HCT116 (cell line): ENCODE measurements around the gene IFRD1. TPM values are rescaled to one million over a fixed set of nuclear protein-coding genes. Genes with fewer than 3 reads are reported as not detected.

ENCODE experiments used
- ATAC-seq: fragments of 200-7000 bp; cut with Tn5 transposase; 2 replicates; pipeline ENCODE4 v1.9.1; 2020; ENCODE audit warnings: mild to moderate bottlenecking, moderate library complexity
- BruUV-seq: library from RNA; stranded (reverse); fragments of 400-500 nt; replicated peaks from 2 replicates; lab custom pipeline; 2021; lab: Mats Ljungman, UMichigan
- CTCF ChIA-PET: fragments of 300-600 bp; sonication (Branson Sonifier 250); formaldehyde crosslinking; loops from one replicate; lab custom pipeline; 2021; ENCODE audit warnings: antibody characterized with exemption; lab: Charles Lee
- POLR2A ChIA-PET: fragments of 300-600, 350-600 bp; sonication (Branson Sonifier 250); formaldehyde crosslinking; loops from one replicate; lab custom pipeline; 2021; ENCODE audit warnings: antibody characterized with exemption; lab: Charles Lee
- RAD21 ChIA-PET, 2 experiments: fragments of 300-600 bp; sonication (Branson Sonifier 250); formaldehyde crosslinking; loops; one replicate each; lab custom pipeline; 2023; ENCODE audit warnings: low total read pairs in 2 of 2; ENCODE audit not compliant: uncharacterized antibody in 2 of 2, unreplicated experiment in 2 of 2, low non-redundant PET in 1 of 2; lab: Charles Lee
- DNase-seq: peaks from one replicate; pipeline ENCODE4 v3.0.0-alpha.2; 2010; ENCODE audit warnings: low read depth, low spot score
- H2AFZ ChIP-seq: fragments of 200-600 bp; shearing (Covaris generic), sonication (generic); 2 replicates; pipeline ENCODE4 v1.6.1; 2017; ENCODE audit warnings: low read depth, mixed run types, mixed read lengths, antibody characterized with exemption, low read length; ENCODE audit not compliant: poor library complexity, severe bottlenecking
- H3K27ac ChIP-seq: 2 replicates; pipeline ENCODE4 v1.5.1; 2012; ENCODE audit warnings: low read depth, low read length
- H3K27me3 ChIP-seq: fragments of 200-600 bp; sonication (generic); 2 replicates; pipeline ENCODE4 v1.6.1; 2016; ENCODE audit warnings: mixed run types, low read length, mixed read lengths; ENCODE audit not compliant: insufficient read depth
- H3K36me3 ChIP-seq, 2 experiments: fragments of 200-500 bp in 1 of 2; fragments of 200-600 bp in 1 of 2; sonication (Bioruptor generic) in 1 of 2; sonication (generic) in 1 of 2; 2 replicates each; pipeline versions ENCODE4 v1.5.1 to v1.6.1; 2014 to 2016; ENCODE audit warnings: low read length in 2 of 2, inconsistent platforms in 1 of 2, mixed read lengths in 1 of 2, mixed run types in 1 of 2; ENCODE audit not compliant: insufficient read depth in 2 of 2, control insufficient read depth in 1 of 2
- H3K4me1 ChIP-seq, 2 experiments: fragments of 200-600 bp in 1 of 2; sonication (generic) in 1 of 2; 2 replicates each; pipeline versions ENCODE4 v1.5.1 to v1.6.1; 2012 to 2017; ENCODE audit warnings: low read length in 2 of 2, inconsistent platforms in 1 of 2, mild to moderate bottlenecking in 1 of 2, mixed read lengths in 1 of 2, mixed run types in 1 of 2, moderate library complexity in 1 of 2; ENCODE audit not compliant: insufficient read depth in 2 of 2, control insufficient read depth in 1 of 2
- H3K4me2 ChIP-seq: fragments of 200-600 bp; sonication (generic); 2 replicates; pipeline ENCODE4 v1.6.1; 2017; ENCODE audit warnings: mixed run types, low read length, mixed read lengths
- H3K4me3 ChIP-seq, 2 experiments: fragments of 200-600 bp in 1 of 2; sonication (generic) in 1 of 2; replicated peaks in 1 of 2; 2 replicates each; pipeline ENCODE4 v1.5.1; 2011 to 2016; ENCODE audit warnings: low read length in 2 of 2, control low read depth in 1 of 2, low read depth in 1 of 2, mild to moderate bottlenecking in 1 of 2, mixed read lengths in 1 of 2, mixed run types in 1 of 2
- H3K79me2 ChIP-seq: fragments of 200-600 bp; sonication (generic); 2 replicates; pipeline ENCODE4 v1.6.1; 2017; ENCODE audit warnings: mild to moderate bottlenecking, mixed run types, low read length, moderate library complexity, mixed read lengths; ENCODE audit not compliant: insufficient read depth
- H3K9ac ChIP-seq: fragments of 200-600 bp; sonication (generic); 2 replicates; pipeline ENCODE4 v1.6.1; 2016; ENCODE audit warnings: low read length, mixed read lengths
- H3K9me2 ChIP-seq: fragments of 200-600 bp; sonication (generic), shearing (Covaris generic); 2 replicates; pipeline ENCODE4 v1.6.1; 2017; ENCODE audit warnings: mixed run types, mild to moderate bottlenecking, moderate library complexity; ENCODE audit not compliant: insufficient read depth
- H3K9me3 ChIP-seq, 2 experiments: fragments of 200-500 bp in 1 of 2; fragments of 200-600 bp in 1 of 2; sonication (Bioruptor generic) in 1 of 2; sonication (generic) in 1 of 2; 2 replicates each; pipeline ENCODE4 v1.6.1; 2014 to 2017; ENCODE audit warnings: low read length in 2 of 2, mixed read lengths in 2 of 2, inconsistent platforms in 1 of 2, low read depth in 1 of 2, mild to moderate bottlenecking in 1 of 2, mixed run types in 1 of 2, moderate library complexity in 1 of 2; ENCODE audit not compliant: control insufficient read depth in 1 of 2, insufficient read depth in 1 of 2
- H4K20me1 ChIP-seq: fragments of 200-600 bp; sonication (generic), shearing (Covaris generic); 2 replicates; pipeline ENCODE4 v1.6.1; 2017; ENCODE audit warnings: mixed run types, mild to moderate bottlenecking, moderate library complexity; ENCODE audit not compliant: insufficient read depth
- ATF3 ChIP-seq: IDR thresholded peaks from 2 replicates; pipeline ENCODE4 v1.6.1; 2012
- CEBPB ChIP-seq: IDR thresholded peaks from 2 replicates; pipeline ENCODE4 v1.6.1; 2012; ENCODE audit warnings: low read depth
- CTCF ChIP-seq, 3 experiments: fragments of 200-600 bp in 1 of 3; sonication (generic) in 1 of 3; IDR thresholded peaks in 2 of 3; conservative IDR thresholded peaks in 1 of 3; 2 replicates each; pipeline ENCODE4 v1.5.1; 2012 to 2017; ENCODE audit warnings: low read depth in 2 of 3, low read length in 2 of 3, antibody characterized with exemption in 1 of 3, borderline replicate concordance in 1 of 3, control low read depth in 1 of 3, mild to moderate bottlenecking in 1 of 3, mixed read lengths in 1 of 3, mixed run types in 1 of 3, moderate library complexity in 1 of 3; ENCODE audit not compliant: insufficient read depth in 1 of 3
- EGR1 ChIP-seq: IDR thresholded peaks from 2 replicates; pipeline ENCODE4 v1.6.1; 2012; ENCODE audit warnings: low read depth
- EZH2 ChIP-seq: fragments of 200-600 bp; sonication (generic); IDR thresholded peaks from 2 replicates; pipeline ENCODE4 v1.6.1; 2017; ENCODE audit warnings: antibody characterized with exemption, mixed run types
- EZH2phosphoT487 ChIP-seq: fragments of 200-600 bp; IDR thresholded peaks from 2 replicates; pipeline ENCODE4 v1.6.1; 2018; ENCODE audit warnings: antibody characterized with exemption, borderline replicate concordance
- JUND ChIP-seq: IDR thresholded peaks from 2 replicates; pipeline ENCODE4 v1.6.1; 2012
- MAX ChIP-seq: IDR thresholded peaks from 2 replicates; pipeline ENCODE4 v1.6.1; 2012
- POLR2A ChIP-seq: IDR thresholded peaks from 2 replicates; pipeline ENCODE4 v1.7.0; 2011; ENCODE audit warnings: borderline replicate concordance; ENCODE audit not compliant: insufficient read depth, insufficient read length; ENCODE audit errors: extremely low read depth
- POLR2AphosphoS5 ChIP-seq: IDR thresholded peaks from 2 replicates; pipeline ENCODE4 v1.6.1; 2011; ENCODE audit warnings: mild to moderate bottlenecking, low read depth, low read length, moderate library complexity
- RAD21 ChIP-seq: IDR thresholded peaks from 2 replicates; pipeline ENCODE4 v1.6.1; 2012; ENCODE audit warnings: low read depth, mild to moderate bottlenecking
- REST ChIP-seq: IDR thresholded peaks from 2 replicates; pipeline ENCODE4 v1.6.1; 2012; ENCODE audit warnings: low read depth
- SIN3A ChIP-seq: IDR thresholded peaks from 2 replicates; pipeline ENCODE4 v1.6.1; 2012; ENCODE audit warnings: low read depth
- SP1 ChIP-seq: IDR thresholded peaks from 2 replicates; pipeline ENCODE4 v1.6.1; 2012; ENCODE audit warnings: low read depth
- SRF ChIP-seq: IDR thresholded peaks from 2 replicates; pipeline ENCODE4 v1.6.1; 2012; ENCODE audit warnings: low read depth
- TCF7L2 ChIP-seq: IDR thresholded peaks from 2 replicates; pipeline ENCODE4 v1.7.0; 2011; ENCODE audit warnings: borderline replicate concordance, inconsistent platforms; ENCODE audit not compliant: insufficient read depth, insufficient read length; ENCODE audit errors: extremely low read depth
- YY1 ChIP-seq: IDR thresholded peaks from 2 replicates; pipeline ENCODE4 v1.6.1; 2011; ENCODE audit warnings: low read length, low read depth, moderate library complexity, mild to moderate bottlenecking; ENCODE audit not compliant: insufficient replicate concordance; ENCODE audit errors: extremely low read depth
- ZBTB33 ChIP-seq: IDR thresholded peaks from 2 replicates; pipeline ENCODE4 v1.6.1; 2011; ENCODE audit warnings: mild to moderate bottlenecking, low read length, moderate library complexity; ENCODE audit not compliant: insufficient replicate concordance; ENCODE audit errors: extremely low read depth
- ZFX ChIP-seq: fragments of 450-650 bp; IDR thresholded peaks from 2 replicates; pipeline ENCODE4 v1.6.1; 2017
- intact Hi-C: fragments of 100-400 bp; cut with micrococcal nuclease; formaldehyde crosslinking; loops from 2 replicates; pipeline ENCODE4 v1.10.0; 2022
- total RNA-seq: library from RNA; stranded (reverse); gene quantifications from one replicate; pipeline ENCODE4 v1.2.1, GENCODE V29; 2021; ENCODE audit not compliant: unreplicated experiment

Gene IFRD1
- total RNA-seq, 1 experiment from 2014 or later, result 43.6 TPM

GRCh38 chr7:112452102-112452888, 2.0 kb downstream of the IFRD1 start:
- H3K27ac ChIP-seq, result no peak overlapping the region
- BruUV-seq, result no TSS peak
- ChIA-PET CTCF (interaction anchor here (0.7 to 0.8 kb wide), 2 partner anchors 43 to 689 kb away, joined by 3 read pairs; no protein-coding TSS in a partner anchor), POLR2A (interaction anchor here (3.1 kb wide), 1 partner anchor 15 kb away, joined by 20 read pairs; no protein-coding TSS in a partner anchor), RAD21 (no interaction called here)
- peaks cover 12% of the 10 kb centered on the region in 2 experiments; a peak in 3 of 4 replicates for H3K36me3 ChIP-seq
- H3K9me2 ChIP-seq, result no peaks in the 10 kb centered on the region
- H3K9ac ChIP-seq, result peak overlapping the region; percentile 97; the same call in 1 of the 2 replicates
- no peak overlapping the region for H2AFZ ChIP-seq
- no peaks in the 10 kb centered on the region for H4K20me1 ChIP-seq
- no peaks in the 10 kb centered on the region for H3K27me3 ChIP-seq
- peaks cover 18 to 32% of the 10 kb centered on the region in 2 experiments for H3K4me1 ChIP-seq
- no peak for TF ChIP-seq EGR1
- TF ChIP-seq POLR2A, result no peak
- no peak for TF ChIP-seq REST
- no peak for TF ChIP-seq CEBPB
- TF ChIP-seq SRF, result no peak
- TF ChIP-seq ZFX, result no peak
- TF ChIP-seq MAX, result no peak
- no peak for TF ChIP-seq JUND
- TF ChIP-seq ATF3, result no peak
- no peak for TF ChIP-seq TCF7L2
- TF ChIP-seq SIN3A, result no peak
- no peak for TF ChIP-seq EZH2
- no peak for TF ChIP-seq RAD21
- no peak for TF ChIP-seq YY1
- TF ChIP-seq SP1, result no peak
- no peak for TF ChIP-seq POLR2AphosphoS5
- no peak for TF ChIP-seq CTCF (IDR thresholded peaks at IDR 0.05 in 2 of 3, conservative IDR thresholded peaks at IDR 0.05 in 1 of 3; ENCODE audit: borderline replicate concordance in 1 of 3, insufficient read depth in 1 of 3, low read depth in 2 of 3, low read length in 2 of 3)
- no peak for TF ChIP-seq ZBTB33
- no peak for TF ChIP-seq EZH2phosphoT487
- ATAC-seq (no peak), DNase-seq (no peak)
- peaks cover 64% of the 10 kb centered on the region for H3K79me2 ChIP-seq
- no peaks in the 10 kb centered on the region for H3K9me3 ChIP-seq
- H3K4me3 ChIP-seq, result peak overlapping the region; percentile 94 to 97
- peak overlapping the region; percentile 90 for H3K4me2 ChIP-seq
- intact Hi-C loops, result no loop called here
